ENCODE measurements around the gene ZNF597. TPM values are rescaled to one million over a fixed set of nuclear protein-coding genes. Genes with fewer than 3 reads are reported as not detected.

ZNF597 gene, protein sequence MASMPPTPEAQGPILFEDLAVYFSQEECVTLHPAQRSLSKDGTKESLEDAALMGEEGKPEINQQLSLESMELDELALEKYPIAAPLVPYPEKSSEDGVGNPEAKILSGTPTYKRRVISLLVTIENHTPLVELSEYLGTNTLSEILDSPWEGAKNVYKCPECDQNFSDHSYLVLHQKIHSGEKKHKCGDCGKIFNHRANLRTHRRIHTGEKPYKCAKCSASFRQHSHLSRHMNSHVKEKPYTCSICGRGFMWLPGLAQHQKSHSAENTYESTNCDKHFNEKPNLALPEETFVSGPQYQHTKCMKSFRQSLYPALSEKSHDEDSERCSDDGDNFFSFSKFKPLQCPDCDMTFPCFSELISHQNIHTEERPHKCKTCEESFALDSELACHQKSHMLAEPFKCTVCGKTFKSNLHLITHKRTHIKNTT
- total RNA-seq (1.8 and 2.0 TPM in 2 replicates), polyA plus RNA-seq (1.4 and 1.6 TPM in 2 replicates), polyA minus RNA-seq (ENCODE audit: low replicate concordance) (0.24 and 0.26 TPM in 2 replicates)
- 1.3 and 1.4 TPM in 2 replicates for polyA plus RNA-seq (2012)

GRCh38 chr16:3443108-3444031 lies at the start of gene ZNF597, which contains the start of gene NAA60:
ZNF597 (minus strand) TSS chr16:3443504; CDS start chr16:3443153, 351 bp downstream.
NAA60 (plus strand) TSS chr16:3443680; CDS start chr16:3476228, 32,548 bp downstream.
- H3K4me1 ChIP-seq (ENCODE audit: control insufficient read depth, extremely low read depth, insufficient read depth, low read length): no peaks in the 10 kb centered on the region
- H2AFZ ChIP-seq (ENCODE audit: low read length): peak within 1 kb of the TSS; percentile 54
- no peaks in the 10 kb centered on the region for H4K20me1 ChIP-seq (ENCODE audit: control insufficient read depth, extremely low read depth, insufficient read depth, low read length)
- H3K79me2 ChIP-seq (ENCODE audit: control insufficient read depth, insufficient read depth, low read length): peaks cover 14% of the 10 kb centered on the region
- H3K27me3 ChIP-seq (ENCODE audit: control insufficient read depth, insufficient read depth, low read length): no peaks in the 10 kb centered on the region
- peak within 1 kb of the TSS; percentile 71 for H3K9ac ChIP-seq (ENCODE audit: insufficient read depth, low read length)
- TF ChIP-seq CTCF (conservative IDR thresholded peaks at IDR 0.05 in 1 of 2, IDR thresholded peaks at IDR 0.05 in 1 of 2; ENCODE audit: low read depth in 1 of 2, low read length in 2 of 2): no peak
- no peak for TF ChIP-seq EZH2 (IDR thresholded peaks at IDR 0.05; ENCODE audit: low read length, missing control alignments)
- H3K36me3 ChIP-seq (ENCODE audit: control insufficient read depth, insufficient read depth, low read length): no peaks in the 10 kb centered on the region
- H3K9me3 ChIP-seq (ENCODE audit: control insufficient read depth, insufficient read depth, low read depth, low read length): no peaks in the 10 kb centered on the region
- DNase-seq (ENCODE audit: low read depth in 2 of 2): peak; percentile 94 to 95
- H3K4me2 ChIP-seq (ENCODE audit: extremely low read depth, insufficient read depth, low read length): peak within 1 kb of the TSS; percentile 82
- H3K4me3 ChIP-seq (replicated peaks in 1 of 4; ENCODE audit: control extremely low read depth in 1 of 4, insufficient read depth in 1 of 4, low read depth in 3 of 4, low read length in 4 of 4): peak within 1 kb of the TSS; percentile 67 to 92 (median 74)
- peak within 1 kb of the TSS; percentile 84 for H3K27ac ChIP-seq (ENCODE audit: insufficient read depth, low read length)

GRCh38 chr16:3492356-3492755 lies 49.1 kb upstream of the ZNF597 start:
- Histone ChIP-seq H3K27me3 (ENCODE audit: control insufficient read depth, insufficient read depth, low read length) (no peaks in the 10 kb centered on the region), H3K9me3 (ENCODE audit: control insufficient read depth, insufficient read depth, low read depth, low read length) (no peaks in the 10 kb centered on the region), H4K20me1 (ENCODE audit: control insufficient read depth, extremely low read depth, insufficient read depth, low read length) (no peaks in the 10 kb centered on the region), H3K4me1 (ENCODE audit: control insufficient read depth, extremely low read depth, insufficient read depth, low read length) (no peaks in the 10 kb centered on the region), H2AFZ (ENCODE audit: low read length) (no peak overlapping the region), H3K79me2 (ENCODE audit: control insufficient read depth, insufficient read depth, low read length) (no peaks in the 10 kb centered on the region), H3K27ac (ENCODE audit: insufficient read depth, low read length) (no peak overlapping the region), H3K4me2 (ENCODE audit: extremely low read depth, insufficient read depth, low read length) (no peak overlapping the region), H3K9ac (ENCODE audit: insufficient read depth, low read length) (no peak overlapping the region), H3K36me3 (ENCODE audit: control insufficient read depth, insufficient read depth, low read length) (peaks cover 1% of the 10 kb centered on the region), H3K4me3 (replicated peaks in 1 of 4; ENCODE audit: control extremely low read depth in 1 of 4, insufficient read depth in 1 of 4, low read depth in 3 of 4, low read length in 4 of 4) (no peak overlapping the region)
- DNase-seq (ENCODE audit: low read depth in 2 of 2): no peak
- TF ChIP-seq EZH2 (IDR thresholded peaks at IDR 0.05; ENCODE audit: low read length, missing control alignments) (no peak), CTCF (conservative IDR thresholded peaks at IDR 0.05 in 1 of 2, IDR thresholded peaks at IDR 0.05 in 1 of 2; ENCODE audit: low read depth in 1 of 2, low read length in 2 of 2) (no peak)

All from fibroblast of lung (primary cell).